ENCODE results near the gene TMEM18. TPM values are rescaled to one million over a fixed set of nuclear protein-coding genes. Genes with fewer than 3 reads are reported as not detected.
"Not testable (repeated sequence)": the region's sequence is repeated elsewhere in the genome, so short reads cannot be mapped to it uniquely, and the experiment has no call there.

Gene TMEM18
- total RNA-seq, 1 donor from 2014 or later: 15.5 TPM

GRCh38 chr2:693606-694005 lies 16.4 kb upstream of the TMEM18 start:
- no peak for DNase-seq (ENCODE audit: low spot score)

- DNase-seq (ENCODE audit: low spot score): no peak
These were observed 15.6 kb upstream of the TMEM18 start for GRCh38 chr2:692767-693166.

- DNase-seq (ENCODE audit: low spot score): no peak
These were observed 14.9 kb upstream of the TMEM18 start for GRCh38 chr2:691821-692761.

- no peak for DNase-seq (ENCODE audit: low spot score)
These were observed 13.6 kb upstream of the TMEM18 start for GRCh38 chr2:690799-691198.

GRCh38 chr2:689877-690510 lies 12.8 kb upstream of the TMEM18 start:
- DNase-seq (ENCODE audit: low spot score): no peak

- no peak for DNase-seq (ENCODE audit: low spot score)
These were observed 12.0 kb upstream of the TMEM18 start for GRCh38 chr2:689237-689636.

GRCh38 chr2:688504-689076 lies 11.4 kb upstream of the TMEM18 start:
- DNase-seq (ENCODE audit: low spot score): no peak

- no peak for DNase-seq (ENCODE audit: low spot score)
These were observed 8.2 kb upstream of the TMEM18 start for GRCh38 chr2:685421-685820.

- not testable (repeated sequence) for DNase-seq (ENCODE audit: low spot score)
These were observed 7.7 kb upstream of the TMEM18 start for GRCh38 chr2:684913-685312.

- no peak for DNase-seq (ENCODE audit: low spot score)
These were observed 5.0 kb upstream of the TMEM18 start for GRCh38 chr2:682226-682625.

GRCh38 chr2:681312-681711 lies 4.1 kb upstream of the TMEM18 start:
- DNase-seq (ENCODE audit: low spot score): no peak

GRCh38 chr2:680496-680895 lies 3.3 kb upstream of the TMEM18 start:
- no peak for DNase-seq (ENCODE audit: low spot score)

GRCh38 chr2:678964-679363 lies 1.8 kb upstream of the TMEM18 start:
- DNase-seq (ENCODE audit: low spot score): no peak

- no peak for DNase-seq (ENCODE audit: low spot score)
These were observed 849 bp upstream of the TMEM18 start for GRCh38 chr2:677959-678550.

- peak; percentile 100 for DNase-seq (ENCODE audit: low spot score)
These were observed 555 bp downstream of the TMEM18 start for GRCh38 chr2:676647-677055.

- peak; percentile 65 for DNase-seq (ENCODE audit: low spot score)
These were observed 1.1 kb downstream of the TMEM18 start for GRCh38 chr2:675982-676646.

GRCh38 chr2:675460-675859 lies 1.7 kb downstream of the TMEM18 start:
- no peak for DNase-seq (ENCODE audit: low spot score)

GRCh38 chr2:675051-675450 lies 2.2 kb downstream of the TMEM18 start:
- DNase-seq (ENCODE audit: low spot score): no peak

- no peak for DNase-seq (ENCODE audit: low spot score)
These were observed 2.8 kb downstream of the TMEM18 start for GRCh38 chr2:674321-674985.

GRCh38 chr2:673615-674320 lies 3.4 kb downstream of the TMEM18 start:
- no peak for DNase-seq (ENCODE audit: low spot score)

- DNase-seq (ENCODE audit: low spot score): no peak
These were observed 4.2 kb downstream of the TMEM18 start for GRCh38 chr2:673016-673415.

Measured in ureter (tissue), 1 donor.